Adrenal gland (tissue), 5 donors: ENCODE results near the gene UBA7.

Experiments used
- POLR2A ChIP-seq, 2 donors: fragments of 450-650 bp; IDR thresholded peaks; one replicate each; pipeline ENCODE4 v1.6.1; 2017; ENCODE audit warnings: antibody characterized with exemption in 2 of 2, mild to moderate bottlenecking in 2 of 2, moderate library complexity in 1 of 2
- TF ChIP-seq, protein P1 (sequence below), 6 experiments: fragments of 450-650 bp in 4 of 6; fragments of 200-600 bp in 2 of 6; sonication (generic) in 1 of 6; IDR thresholded peaks; 1 replicate in 5 of 6; 2 replicates in 1 of 6; pipeline versions ENCODE4 v1.5.1 to v1.8.0; 2016 to 2021; ENCODE audit warnings: antibody characterized with exemption in 6 of 6, mild to moderate bottlenecking in 2 of 6, moderate library complexity in 1 of 6
- donor health status: DM: no; HTN: no; CAD: no.

GRCh38 chr3:49757197-49757596 lies 56.6 kb downstream of the UBA7 start:
- TF ChIP-seq, protein P1, sequence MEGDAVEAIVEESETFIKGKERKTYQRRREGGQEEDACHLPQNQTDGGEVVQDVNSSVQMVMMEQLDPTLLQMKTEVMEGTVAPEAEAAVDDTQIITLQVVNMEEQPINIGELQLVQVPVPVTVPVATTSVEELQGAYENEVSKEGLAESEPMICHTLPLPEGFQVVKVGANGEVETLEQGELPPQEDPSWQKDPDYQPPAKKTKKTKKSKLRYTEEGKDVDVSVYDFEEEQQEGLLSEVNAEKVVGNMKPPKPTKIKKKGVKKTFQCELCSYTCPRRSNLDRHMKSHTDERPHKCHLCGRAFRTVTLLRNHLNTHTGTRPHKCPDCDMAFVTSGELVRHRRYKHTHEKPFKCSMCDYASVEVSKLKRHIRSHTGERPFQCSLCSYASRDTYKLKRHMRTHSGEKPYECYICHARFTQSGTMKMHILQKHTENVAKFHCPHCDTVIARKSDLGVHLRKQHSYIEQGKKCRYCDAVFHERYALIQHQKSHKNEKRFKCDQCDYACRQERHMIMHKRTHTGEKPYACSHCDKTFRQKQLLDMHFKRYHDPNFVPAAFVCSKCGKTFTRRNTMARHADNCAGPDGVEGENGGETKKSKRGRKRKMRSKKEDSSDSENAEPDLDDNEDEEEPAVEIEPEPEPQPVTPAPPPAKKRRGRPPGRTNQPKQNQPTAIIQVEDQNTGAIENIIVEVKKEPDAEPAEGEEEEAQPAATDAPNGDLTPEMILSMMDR (IDR thresholded peaks at IDR 0.05): no peak
- no peak for TF ChIP-seq POLR2A (IDR thresholded peaks at IDR 0.05)
